GM12878 (cell line): ENCODE results near the gene RBM19.

ENCODE experiments used
- CEBPB ChIP-seq, 2 experiments: fragments of 150-350 bp in 1 of 2; IDR thresholded peaks; 2 replicates each; pipeline ENCODE4 v1.6.1; 2012 to 2014; ENCODE audit warnings: low read depth in 2 of 2, low read length in 2 of 2, borderline replicate concordance in 1 of 2, inconsistent platforms in 1 of 2
- CTCF ChIP-seq, 3 experiments: IDR thresholded peaks in 2 of 3; conservative IDR thresholded peaks in 1 of 3; 2 replicates each; pipeline ENCODE4 v1.5.1; 2011; ENCODE audit warnings: low read depth in 3 of 3, low read length in 3 of 3, mild to moderate bottlenecking in 3 of 3, control low read depth in 2 of 3, moderate library complexity in 2 of 3, inconsistent platforms in 1 of 3, mixed read lengths in 1 of 3; ENCODE audit not compliant: control insufficient read depth in 2 of 3, insufficient read depth in 1 of 3; ENCODE audit errors: extremely low read depth in 1 of 3
- IKZF1 ChIP-seq: fragments of 450-650 bp; conservative IDR thresholded peaks from 2 replicates; pipeline ENCODE4 v1.6.1; 2017; ENCODE audit warnings: antibody characterized with exemption, mild to moderate bottlenecking
- NR2C2 ChIP-seq: IDR thresholded peaks from 2 replicates; pipeline ENCODE4 v1.6.1; 2011; ENCODE audit warnings: borderline replicate concordance, low read depth; ENCODE audit not compliant: control insufficient read depth, insufficient read length
- REST ChIP-seq: IDR thresholded peaks from 2 replicates; pipeline ENCODE4 v1.6.1; 2012; ENCODE audit warnings: mild to moderate bottlenecking, low read depth, low read length
- SMC3 ChIP-seq: IDR thresholded peaks from 2 replicates; pipeline ENCODE4 v1.6.1; 2011; ENCODE audit warnings: low read length, improper control_type of control experiment, borderline replicate concordance
- SRF ChIP-seq, 2 experiments: IDR thresholded peaks; 2 replicates each; pipeline ENCODE4 v1.6.1; 2011; ENCODE audit warnings: low read depth in 2 of 2, low read length in 2 of 2, mild to moderate bottlenecking in 1 of 2, moderate library complexity in 1 of 2
- ZNF274 ChIP-seq: IDR thresholded peaks from one replicate; pipeline ENCODE4 v1.8.0; 2011; ENCODE audit not compliant: insufficient read length, insufficient read depth
- ZNF384 ChIP-seq: IDR thresholded peaks from 2 replicates; pipeline ENCODE4 v1.6.1; 2012; ENCODE audit warnings: low read depth, mild to moderate bottlenecking, low read length, improper control_type of control experiment, borderline replicate concordance
- ZZZ3 ChIP-seq: IDR thresholded peaks from 2 replicates; pipeline ENCODE4 v1.6.1; 2011; ENCODE audit warnings: low read depth; ENCODE audit not compliant: control insufficient read depth, insufficient read length

GRCh38 chr12:113942209-113942608 is 23.9 kb downstream of the RBM19 start:
- TF ChIP-seq ZNF384 (no peak), NR2C2 (no peak), ZZZ3 (no peak), IKZF1 (no peak), CTCF (IDR thresholded peaks at IDR 0.05 in 2 of 3, conservative IDR thresholded peaks at IDR 0.05 in 1 of 3; ENCODE audit: control insufficient read depth in 2 of 3, extremely low read depth in 1 of 3, insufficient read depth in 1 of 3, low read depth in 3 of 3, low read length in 3 of 3) (no peak), REST (no peak), SRF (IDR thresholded peaks at IDR 0.05; ENCODE audit: low read depth in 2 of 2, low read length in 2 of 2) (no peak), CEBPB (IDR thresholded peaks at IDR 0.05; ENCODE audit: borderline replicate concordance in 1 of 2, low read depth in 2 of 2, low read length in 2 of 2) (no peak), ZNF274 (no peak), SMC3 (no peak)
